ENCODE measurements around the gene CCDC195.

DNA sequence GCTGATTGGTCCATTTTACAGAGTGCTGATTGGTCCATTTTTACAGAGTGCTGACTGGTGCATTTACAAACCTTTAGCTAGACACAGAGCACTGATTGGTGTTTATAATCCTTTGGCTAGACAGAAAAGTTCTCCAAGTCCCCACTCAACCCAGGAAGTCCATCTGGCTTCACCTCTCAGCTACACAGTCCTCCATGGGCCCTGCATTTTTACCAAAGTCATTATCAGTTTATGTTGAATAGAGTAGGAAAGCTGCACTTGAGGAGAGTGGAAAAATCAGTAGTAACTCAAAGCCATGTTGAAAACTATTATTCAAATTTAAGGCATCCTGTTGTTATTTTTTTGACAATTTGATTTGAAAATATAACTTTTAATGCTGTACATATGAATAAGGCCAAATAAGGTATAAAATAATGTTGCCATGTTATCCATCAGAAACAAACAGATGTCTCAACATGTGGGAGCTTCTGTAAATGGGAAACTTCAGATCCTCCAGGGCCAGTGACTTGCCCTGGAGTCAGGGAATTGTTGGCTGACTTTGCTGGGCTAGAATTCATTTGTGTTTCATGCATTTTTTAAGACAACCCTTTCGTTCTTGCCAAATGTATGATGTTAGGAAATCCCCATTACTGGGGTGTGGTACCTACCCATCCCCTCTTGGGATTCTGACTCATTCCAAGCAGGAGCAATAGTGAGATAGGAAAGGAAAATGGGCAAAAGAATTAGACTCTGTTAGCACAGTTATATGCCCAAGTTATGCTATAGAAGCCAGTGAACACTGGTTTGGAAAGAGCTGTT lies 37.8 kb upstream of the CCDC195 start:
- TF ChIP-seq, protein P1, sequence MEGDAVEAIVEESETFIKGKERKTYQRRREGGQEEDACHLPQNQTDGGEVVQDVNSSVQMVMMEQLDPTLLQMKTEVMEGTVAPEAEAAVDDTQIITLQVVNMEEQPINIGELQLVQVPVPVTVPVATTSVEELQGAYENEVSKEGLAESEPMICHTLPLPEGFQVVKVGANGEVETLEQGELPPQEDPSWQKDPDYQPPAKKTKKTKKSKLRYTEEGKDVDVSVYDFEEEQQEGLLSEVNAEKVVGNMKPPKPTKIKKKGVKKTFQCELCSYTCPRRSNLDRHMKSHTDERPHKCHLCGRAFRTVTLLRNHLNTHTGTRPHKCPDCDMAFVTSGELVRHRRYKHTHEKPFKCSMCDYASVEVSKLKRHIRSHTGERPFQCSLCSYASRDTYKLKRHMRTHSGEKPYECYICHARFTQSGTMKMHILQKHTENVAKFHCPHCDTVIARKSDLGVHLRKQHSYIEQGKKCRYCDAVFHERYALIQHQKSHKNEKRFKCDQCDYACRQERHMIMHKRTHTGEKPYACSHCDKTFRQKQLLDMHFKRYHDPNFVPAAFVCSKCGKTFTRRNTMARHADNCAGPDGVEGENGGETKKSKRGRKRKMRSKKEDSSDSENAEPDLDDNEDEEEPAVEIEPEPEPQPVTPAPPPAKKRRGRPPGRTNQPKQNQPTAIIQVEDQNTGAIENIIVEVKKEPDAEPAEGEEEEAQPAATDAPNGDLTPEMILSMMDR (IDR thresholded peaks at IDR 0.05) = no peak
- TF ChIP-seq POLR2A (IDR thresholded peaks at IDR 0.05) = no peak
- TF ChIP-seq POLR2AphosphoS5 (IDR thresholded peaks at IDR 0.05) = no peak

Data from suprapubic skin (tissue), 4 donors.